ENCODE measurements around the gene DOCK9.

DNA sequence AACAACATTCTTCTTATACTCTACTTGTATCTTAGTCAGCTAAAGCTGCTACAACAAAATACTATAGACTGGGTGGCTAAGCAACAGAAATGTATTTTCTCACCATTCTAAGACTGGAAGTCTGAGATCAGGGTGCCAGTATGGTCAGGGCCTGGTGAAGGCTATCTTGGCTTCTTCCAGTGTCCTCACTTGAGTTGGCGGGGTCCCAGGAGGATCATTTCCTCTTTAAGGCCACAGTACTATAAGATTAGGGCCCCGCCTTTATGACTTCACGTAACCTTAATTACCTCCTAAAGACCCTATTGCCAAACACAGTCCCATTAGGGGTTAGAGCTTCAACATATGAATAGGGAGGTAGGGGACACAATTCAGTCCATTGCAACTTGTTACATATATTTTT, 30.7 kb upstream of the DOCK9 start:
- TF ChIP-seq EZH2 (optimal IDR thresholded peaks at IDR 0.05; ENCODE audit: low read depth, low read length) (no peak), CTCF (IDR thresholded peaks at IDR 0.05; ENCODE audit: low read length) (no peak)
